Activated CD8-positive, alpha-beta memory T cell treated with anti-CD3 and anti-CD28 coated beads, Interleukin-2, amount 50 U/mL, for 24 hours (primary cell): ENCODE results near the gene RLIM.

Experiments
- DNase-seq: peaks from one replicate; pipeline ENCODE4 v3.0.0-alpha.2; 2020; ENCODE audit errors: extremely low read depth

RLIM gene

GRCh38 chrX:74536832-74537371, 77.5 kb downstream of the RLIM start:
- DNase-seq, result no peak

GRCh38 chrX:74536152-74536831, 78.1 kb downstream of the RLIM start:
- no peak for DNase-seq

GRCh38 chrX:74535408-74536151, 78.8 kb downstream of the RLIM start:
- no peak for DNase-seq
